CD4-positive, CD25-positive, alpha-beta regulatory T cell (primary cell): ENCODE results near the gene TMEM43. TPM values are rescaled to one million over a fixed set of nuclear protein-coding genes. Genes with fewer than 3 reads are reported as not detected.
"Not testable (repeated sequence)": the region's sequence is repeated elsewhere in the genome, so short reads cannot be mapped to it uniquely, and the experiment has no call there.

ENCODE experiments used
- ATAC-seq, 2 donors: fragments of 150-1000 bp; cut with Tn5 transposase; one replicate each; pipeline ENCODE4 v1.10.0; 2021; ENCODE audit warnings: low read depth in 2 of 2, moderate number of reproducible peaks in 2 of 2, moderate library complexity in 1 of 2
- DNase-seq, 3 donors: peaks; one replicate each; pipeline versions ENCODE4 v3.0.0 to v3.0.0-alpha.2; 2012 to 2022; ENCODE audit warnings: mixed read lengths in 1 of 3
- H3K27ac ChIP-seq: one replicate; pipeline ENCODE4 v1.7.0; 2013; ENCODE audit warnings: mild to moderate bottlenecking, low read length; ENCODE audit not compliant: insufficient read depth, poor library complexity, severe bottlenecking
- H3K27me3 ChIP-seq: one replicate; pipeline ENCODE4 v1.7.0; 2013; ENCODE audit warnings: low read length; ENCODE audit not compliant: control insufficient read depth, insufficient read depth
- H3K36me3 ChIP-seq: one replicate; pipeline ENCODE4 v1.7.0; 2013; ENCODE audit warnings: mild to moderate bottlenecking, low read length, moderate library complexity; ENCODE audit not compliant: control insufficient read depth, insufficient read depth
- H3K4me1 ChIP-seq: 2 replicates; pipeline ENCODE4 v1.7.0; 2013; ENCODE audit warnings: mild to moderate bottlenecking, low read length; ENCODE audit not compliant: insufficient read depth, control insufficient read depth, poor library complexity, severe bottlenecking
- H3K4me3 ChIP-seq: one replicate; pipeline ENCODE4 v1.7.0; 2013; ENCODE audit warnings: low read depth, mild to moderate bottlenecking, low read length, moderate library complexity
- H3K9me3 ChIP-seq, 2 experiments: 1 replicate in 1 of 2; 2 replicates in 1 of 2; pipeline ENCODE4 v1.7.0; 2013; ENCODE audit warnings: low read length in 2 of 2, mild to moderate bottlenecking in 1 of 2, moderate library complexity in 1 of 2; ENCODE audit not compliant: control insufficient read depth in 2 of 2
- H3K27ac Mint-ChIP-seq, 3 donors: one replicate each; pipeline ENCODE4 v1.8.0; 2020 to 2022; ENCODE audit warnings: mild to moderate bottlenecking in 3 of 3, mixed read lengths in 3 of 3, moderate library complexity in 2 of 3
- H3K27me3 Mint-ChIP-seq: one replicate; pipeline ENCODE4 v1.8.0; 2022; ENCODE audit warnings: mild to moderate bottlenecking, mixed read lengths
- H3K36me3 Mint-ChIP-seq: one replicate; pipeline ENCODE4 v1.8.0; 2020; ENCODE audit warnings: mixed read lengths
- H3K4me1 Mint-ChIP-seq, 4 donors: one replicate each; pipeline ENCODE4 v1.8.0; 2020 to 2022; ENCODE audit warnings: mixed read lengths in 4 of 4, mild to moderate bottlenecking in 1 of 4
- H3K4me3 Mint-ChIP-seq, 4 donors: one replicate each; pipeline ENCODE4 v1.8.0; 2020 to 2022; ENCODE audit warnings: mild to moderate bottlenecking in 4 of 4, mixed read lengths in 4 of 4, moderate library complexity in 3 of 4
- H3K9me3 Mint-ChIP-seq, 7 donors: one replicate each; pipeline ENCODE4 v1.8.0; 2020 to 2022; ENCODE audit warnings: mixed read lengths in 7 of 7, mild to moderate bottlenecking in 3 of 7, moderate library complexity in 2 of 7
- polyA plus RNA-seq, 4 donors: library from polyadenylated mRNA; unstranded; fragments of 300-500 nt; fragmentation: Illumina TruSeq; gene quantifications; one replicate each; pipeline ENCODE4 v1.2.3, GENCODE V29; 2021
- total RNA-seq: library from RNA; stranded (reverse); gene quantifications from one replicate; pipeline ENCODE4 v1.2.3, GENCODE V29; 2022

Gene TMEM43
- total and polyA plus RNA-seq, 5 donors from 2014 or later = 50.2 to 81.0 (median 74.3) TPM

DNA sequence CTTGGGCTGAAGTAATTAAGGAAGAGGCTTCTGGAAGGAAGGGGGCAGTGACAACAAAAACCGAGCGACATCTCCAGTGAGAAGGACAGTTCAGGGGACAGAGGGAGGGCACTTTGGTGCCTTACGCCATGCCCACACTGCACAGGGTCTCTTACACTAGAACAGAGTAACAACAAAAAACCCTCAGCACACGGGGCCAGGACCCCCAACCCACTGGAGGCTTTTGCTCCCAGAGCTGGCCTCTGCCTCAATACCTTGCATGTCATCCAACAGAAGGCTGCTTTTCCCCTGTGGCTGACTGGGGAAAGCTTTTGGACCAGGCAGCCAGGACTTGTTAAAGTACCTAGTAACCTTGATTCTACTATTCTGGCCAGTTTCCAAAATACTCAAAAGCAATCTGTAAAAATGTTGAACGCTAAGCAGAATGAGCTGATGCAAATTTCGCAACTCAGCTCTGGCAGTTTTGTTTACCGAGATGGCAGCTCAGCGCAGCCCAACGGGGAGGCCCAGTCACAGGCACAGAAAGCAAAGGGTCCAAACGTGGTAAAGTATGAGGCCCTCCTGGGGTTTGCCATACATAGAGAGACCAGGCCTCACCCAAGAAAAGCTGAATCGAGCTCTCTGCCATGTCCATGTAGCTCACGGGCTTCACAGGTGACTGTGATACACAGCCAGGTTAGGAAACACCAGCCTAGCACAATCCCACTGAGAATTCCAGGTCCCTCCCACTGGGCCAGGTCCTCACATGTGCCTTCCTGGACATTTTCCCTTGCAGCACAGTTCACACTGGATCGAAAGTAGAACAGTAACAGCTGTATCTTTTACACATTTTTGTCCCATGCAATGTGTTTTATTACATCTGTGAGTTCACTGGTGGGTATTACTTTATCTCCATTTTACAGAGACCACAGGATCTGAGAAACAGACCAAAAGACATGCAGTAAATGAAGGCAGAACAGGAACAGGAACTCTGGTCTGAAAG lies 6.2 kb upstream of the TMEM43 start:
- peaks cover 33% of the 10 kb centered on the region for H3K36me3 ChIP-seq
- H3K4me3 ChIP-seq = no peak overlapping the region
- DNase-seq (no peak), ATAC-seq (no peak)
- H3K27me3 ChIP-seq = no peaks in the 10 kb centered on the region
- peaks cover 8 to 29% (median 24%) of the 10 kb centered on the region in 4 donors for H3K4me1 Mint-ChIP-seq
- peaks cover 38% of the 10 kb centered on the region for H3K36me3 Mint-ChIP-seq
- H3K9me3 Mint-ChIP-seq = no peaks in the 10 kb centered on the region
- no peak overlapping the region for H3K27ac ChIP-seq
- H3K9me3 ChIP-seq = no peaks in the 10 kb centered on the region
- H3K27ac Mint-ChIP-seq = no peak overlapping the region
- H3K4me3 Mint-ChIP-seq = peak overlapping the region in 2 of 4 donors; percentile 15 to 54
- H3K4me1 ChIP-seq = peaks cover 9% of the 10 kb centered on the region
- H3K27me3 Mint-ChIP-seq = no peaks in the 10 kb centered on the region

DNA sequence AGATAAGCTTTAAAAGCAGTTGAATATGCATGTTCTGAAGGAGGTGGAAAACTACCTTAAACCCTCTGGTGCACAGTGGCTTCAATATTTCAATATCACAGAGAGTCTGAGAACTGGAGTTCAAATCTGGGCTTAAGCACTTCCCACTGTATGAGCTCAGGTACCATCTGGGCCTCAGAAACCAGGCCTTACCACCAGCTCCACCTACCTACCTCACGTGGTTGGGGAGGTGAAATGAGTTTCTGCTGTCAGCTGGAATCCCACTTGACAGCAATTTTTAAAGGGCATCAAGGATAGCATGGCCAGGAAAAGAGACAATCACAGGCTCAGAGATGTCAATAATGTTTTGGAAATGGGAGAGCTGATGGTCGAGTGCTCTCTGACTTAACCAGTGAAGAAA lies 5.2 kb upstream of the TMEM43 start:
- H3K4me3 Mint-ChIP-seq = peak overlapping the region in 1 of 4 donors; percentile 38
- Histone ChIP-seq H3K4me1 (peaks cover 17% of the 10 kb centered on the region), H3K9me3 (no peaks in the 10 kb centered on the region), H3K4me3 (no peak overlapping the region), H3K36me3 (peaks cover 26% of the 10 kb centered on the region), H3K27ac (no peak overlapping the region), H3K27me3 (no peaks in the 10 kb centered on the region)
- H3K36me3 Mint-ChIP-seq = peaks cover 34% of the 10 kb centered on the region
- H3K9me3 Mint-ChIP-seq = no peaks in the 10 kb centered on the region
- H3K27ac Mint-ChIP-seq = peak overlapping the region in 1 of 3 donors; percentile 41
- DNase-seq = no peak
- peaks cover 9 to 33% (median 27%) of the 10 kb centered on the region in 4 donors for H3K4me1 Mint-ChIP-seq
- no peak for ATAC-seq
- no peaks in the 10 kb centered on the region for H3K27me3 Mint-ChIP-seq

DNA sequence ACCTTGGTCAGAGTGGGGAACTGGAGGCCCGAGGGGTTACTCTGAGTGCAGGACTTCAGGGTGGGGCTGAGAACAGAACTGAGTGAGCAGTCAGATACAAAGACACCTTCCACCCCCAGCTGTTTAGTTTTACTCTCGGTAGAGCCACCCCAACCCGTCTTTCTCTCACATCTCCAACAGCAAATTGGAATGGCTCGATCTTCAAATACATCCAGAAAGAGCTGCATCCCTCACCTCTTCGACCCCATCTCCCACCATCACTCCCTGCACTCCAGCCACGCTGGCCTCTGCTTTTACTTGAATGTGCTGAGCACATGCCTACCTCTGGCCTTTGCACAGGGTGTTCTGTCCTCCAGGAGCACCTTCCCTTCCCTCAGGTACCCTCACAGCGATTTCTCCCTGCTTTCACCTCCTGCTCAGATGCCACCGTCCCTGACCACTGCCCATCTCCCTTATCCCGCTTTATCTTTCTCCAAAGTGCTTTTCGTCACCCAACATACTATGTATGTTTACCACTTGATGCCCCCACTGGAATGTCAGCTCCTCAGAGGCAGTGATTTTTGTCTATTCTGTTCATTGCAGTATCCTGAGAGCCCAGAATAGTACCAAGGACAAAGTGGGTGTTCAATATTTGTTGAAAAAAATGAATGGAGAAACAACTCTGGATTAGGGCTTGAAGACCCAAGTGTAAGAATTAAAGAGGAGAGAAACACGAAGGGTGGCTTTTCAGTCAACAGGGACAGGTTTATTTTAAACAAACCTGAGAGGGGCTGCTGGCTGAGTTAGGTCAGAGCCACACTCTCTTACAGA lies 4.5 kb upstream of the TMEM43 start:
- Histone ChIP-seq H3K36me3 (peaks cover 20% of the 10 kb centered on the region), H3K9me3 (no peaks in the 10 kb centered on the region), H3K4me3 (no peak overlapping the region), H3K27me3 (no peaks in the 10 kb centered on the region), H3K4me1 (peaks cover 18% of the 10 kb centered on the region), H3K27ac (no peak overlapping the region)
- no peak for DNase-seq
- Mint-ChIP-seq H3K27ac (peak overlapping the region in 2 of 3 donors; percentile 41 to 72), H3K36me3 (peaks cover 27% of the 10 kb centered on the region), H3K27me3 (no peaks in the 10 kb centered on the region), H3K9me3 (no peaks in the 10 kb centered on the region), H3K4me3 (peak overlapping the region in 1 of 4 donors; percentile 38), H3K4me1 (peaks cover 9 to 33% (median 29%) of the 10 kb centered on the region in 4 donors)
- no peak for ATAC-seq

DNA sequence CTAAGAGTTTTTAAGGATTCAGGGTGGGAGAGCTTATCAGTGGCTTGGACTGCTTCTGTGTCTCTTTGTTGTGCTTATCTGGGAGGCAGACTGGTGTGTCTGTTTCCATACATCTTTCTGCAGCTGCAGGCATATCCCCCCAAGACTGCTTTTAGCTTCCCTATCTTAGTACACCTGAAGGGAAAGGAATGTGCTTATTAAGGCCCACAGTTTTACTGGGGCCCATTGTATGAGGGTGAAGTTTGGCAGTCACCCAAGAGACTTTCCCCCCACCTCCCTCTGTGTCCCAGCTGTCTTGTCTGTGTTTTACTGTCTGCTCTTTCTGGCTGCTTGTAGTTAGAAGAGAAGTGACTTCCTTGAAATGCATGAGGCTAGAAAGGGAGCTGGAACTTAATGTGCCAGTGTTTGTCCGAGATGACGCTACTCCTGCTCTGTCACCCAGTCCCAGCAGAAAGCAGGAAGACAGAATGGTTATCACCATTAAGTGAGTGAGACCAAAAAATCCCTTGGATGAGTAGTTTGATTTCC lies 3.9 kb upstream of the TMEM43 start:
- H3K4me3 Mint-ChIP-seq = peak overlapping the region in 2 of 4 donors; percentile 64 to 100
- peaks cover 24% of the 10 kb centered on the region for H3K4me1 ChIP-seq
- H3K9me3 ChIP-seq, H3K4me3 ChIP-seq, H3K9me3 Mint-ChIP-seq, ATAC-seq, DNase-seq, H3K27me3 ChIP-seq, H3K27ac Mint-ChIP-seq, H3K27ac ChIP-seq, H3K27me3 Mint-ChIP-seq: not testable (repeated sequence)
- H3K4me1 Mint-ChIP-seq = peaks cover 9 to 36% (median 30%) of the 10 kb centered on the region in 4 donors
- peaks cover 27% of the 10 kb centered on the region for H3K36me3 Mint-ChIP-seq
- H3K36me3 ChIP-seq = peaks cover 14% of the 10 kb centered on the region

DNA sequence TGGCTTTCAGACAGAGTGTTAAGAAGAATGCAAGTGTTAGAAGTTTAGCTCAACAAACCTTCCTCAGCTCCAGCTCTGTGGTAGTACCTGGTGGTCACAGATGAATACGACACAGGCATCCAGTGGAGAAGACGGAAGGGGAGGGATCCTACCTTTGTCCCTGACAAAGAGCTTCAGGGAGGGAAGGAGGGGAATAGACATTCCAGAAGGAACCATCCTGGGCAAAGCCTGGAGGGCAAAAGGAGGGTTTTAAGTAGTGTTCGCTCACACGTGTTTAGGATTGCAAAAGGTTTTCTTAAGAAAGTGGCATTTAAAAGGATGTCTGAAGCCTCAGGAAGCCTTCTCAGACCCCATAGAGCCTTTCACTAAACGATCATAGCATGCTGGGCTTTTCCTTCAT lies 3.0 kb upstream of the TMEM43 start:
- peak overlapping the region in 1 of 3 donors; percentile 95 for H3K27ac Mint-ChIP-seq
- no peaks in the 10 kb centered on the region for H3K27me3 Mint-ChIP-seq
- Histone ChIP-seq H3K36me3 (peaks cover 8% of the 10 kb centered on the region), H3K4me1 (peaks cover 33% of the 10 kb centered on the region), H3K27ac (no peak overlapping the region), H3K27me3 (no peaks in the 10 kb centered on the region), H3K4me3 (no peak overlapping the region), H3K9me3 (no peaks in the 10 kb centered on the region)
- peaks cover 12 to 45% (median 37%) of the 10 kb centered on the region in 4 donors for H3K4me1 Mint-ChIP-seq
- H3K9me3 Mint-ChIP-seq = no peaks in the 10 kb centered on the region
- peak overlapping the region; percentile 44 to 100 (median 88) for H3K4me3 Mint-ChIP-seq
- peaks cover 23% of the 10 kb centered on the region for H3K36me3 Mint-ChIP-seq
- no peak for ATAC-seq
- no peak for DNase-seq

DNA sequence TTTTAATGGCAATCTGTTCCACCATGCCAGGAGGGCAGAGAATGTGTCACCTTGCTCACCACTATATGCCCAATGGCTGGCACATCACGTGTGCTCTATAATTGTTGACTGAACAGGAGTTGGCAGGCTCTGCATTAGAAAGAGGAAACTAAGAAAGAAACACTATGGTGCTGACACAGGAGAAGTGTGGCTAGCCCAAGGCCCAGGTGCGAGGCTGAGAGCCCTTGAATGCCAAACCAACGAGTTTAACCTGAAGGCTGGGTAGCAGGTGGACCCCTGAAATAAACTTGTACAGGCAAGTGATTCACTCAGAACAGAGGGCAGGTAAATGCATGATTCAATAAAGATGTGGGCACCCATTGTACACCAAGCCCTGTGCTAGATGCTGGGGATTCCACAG lies 2.6 kb upstream of the TMEM43 start:
- peaks cover 38% of the 10 kb centered on the region for H3K4me1 ChIP-seq
- no peak for DNase-seq

More for the DNA sequence above, 2.6 kb upstream of the TMEM43 start:
- peaks cover 23% of the 10 kb centered on the region for H3K36me3 Mint-ChIP-seq
- Histone ChIP-seq H3K36me3 (peaks cover 9% of the 10 kb centered on the region), H3K27ac (no peak overlapping the region), H3K4me3 (no peak overlapping the region), H3K9me3 (no peaks in the 10 kb centered on the region), H3K27me3 (no peaks in the 10 kb centered on the region)
- peak overlapping the region; percentile 83 to 100 (median 94) for H3K4me3 Mint-ChIP-seq
- no peak for ATAC-seq
- H3K27ac Mint-ChIP-seq = peak overlapping the region in 2 of 3 donors; percentile 80 to 95
- peaks cover 12 to 49% (median 38%) of the 10 kb centered on the region in 4 donors for H3K4me1 Mint-ChIP-seq
- H3K9me3 Mint-ChIP-seq = no peaks in the 10 kb centered on the region
- no peaks in the 10 kb centered on the region for H3K27me3 Mint-ChIP-seq
